Measurements from ENCODE around the gene ZDHHC16.

- TF ChIP-seq CTCF (IDR thresholded peaks at IDR 0.05 in 4 of 5, conservative IDR thresholded peaks at IDR 0.05 in 1 of 5) (peak in 4 of 5 experiments; percentile 37 to 70 (median 58)), POLR2A (IDR thresholded peaks at IDR 0.05) (peak; percentile 70 to 75)
Measured at GRCh38 chr10:97425964-97426775, 19.8 kb upstream of the ZDHHC16 start, which contains the start of gene PGAM1.
